GM23338 (cell line): ENCODE data around the gene HP. TPM values are rescaled to one million over a fixed set of nuclear protein-coding genes. Genes with fewer than 3 reads are reported as not detected.

Source experiments
- ATAC-seq: fragments of 200-7000 bp; cut with Tn5 transposase; 3 replicates; pipeline ENCODE4 v1.9.1; 2020
- DNase-seq: peaks from one replicate; pipeline ENCODE4 v3.0.0-alpha.2; 2015; ENCODE audit warnings: low spot score
- H2AFZ ChIP-seq: fragments of 200-600 bp; sonication (generic); 2 replicates; pipeline ENCODE4 v1.8.0; 2016; ENCODE audit warnings: antibody characterized with exemption, mild to moderate bottlenecking, moderate library complexity
- H3F3A ChIP-seq: fragments of 200-600 bp; sonication (generic); replicated peaks from 2 replicates; pipeline ENCODE4 v1.8.0; 2017; ENCODE audit warnings: antibody characterized with exemption, mixed run types, low read depth
- H3K27ac ChIP-seq: fragments of 200-600 bp; sonication (generic); 2 replicates; pipeline ENCODE4 v1.6.1; 2016; ENCODE audit warnings: low read depth
- H3K27me3 ChIP-seq: fragments of 200-600 bp; sonication (generic); 2 replicates; pipeline ENCODE4 v1.8.0; 2016; ENCODE audit warnings: mild to moderate bottlenecking, mixed run types, moderate library complexity; ENCODE audit not compliant: insufficient read depth
- H3K36me3 ChIP-seq: fragments of 200-600 bp; sonication (generic); 2 replicates; pipeline ENCODE4 v1.8.0; 2016; ENCODE audit warnings: mild to moderate bottlenecking; ENCODE audit not compliant: insufficient read depth
- H3K4me1 ChIP-seq: fragments of 200-600 bp; sonication (generic); 2 replicates; pipeline ENCODE4 v1.8.0; 2016; ENCODE audit warnings: mild to moderate bottlenecking, moderate library complexity; ENCODE audit not compliant: insufficient read depth
- H3K4me2 ChIP-seq: fragments of 200-600 bp; sonication (generic); 2 replicates; pipeline ENCODE4 v1.7.1; 2017; ENCODE audit warnings: mixed run types
- H3K4me3 ChIP-seq: fragments of 200-600 bp; sonication (generic); 2 replicates; pipeline ENCODE4 v1.6.1; 2016; ENCODE audit warnings: mixed run types
- H3K79me2 ChIP-seq: fragments of 200-600 bp; sonication (generic); replicated peaks from 2 replicates; pipeline ENCODE4 v1.8.0; 2017; ENCODE audit warnings: mild to moderate bottlenecking; ENCODE audit not compliant: insufficient read depth
- H3K9me2 ChIP-seq: fragments of 200-600 bp; sonication (generic); 2 replicates; pipeline ENCODE4 v1.8.0; 2017; ENCODE audit not compliant: insufficient read depth
- H4K20me1 ChIP-seq: fragments of 200-600 bp; sonication (generic); replicated peaks from 2 replicates; pipeline ENCODE4 v1.8.0; 2017; ENCODE audit warnings: mild to moderate bottlenecking; ENCODE audit not compliant: insufficient read depth
- H3K27ac Mint-ChIP-seq: 2 replicates; pipeline ENCODE4 v1.8.0; 2020; ENCODE audit warnings: inconsistent platforms, mild to moderate bottlenecking, moderate library complexity, mixed read lengths
- H3K27me3 Mint-ChIP-seq: 3 replicates; pipeline ENCODE4 v1.8.0; 2022; ENCODE audit warnings: low read depth, mild to moderate bottlenecking, moderate library complexity, mixed read lengths, inconsistent platforms; ENCODE audit not compliant: insufficient read depth, poor library complexity
- H3K36me3 Mint-ChIP-seq: 3 replicates; pipeline ENCODE4 v1.8.0; 2021; ENCODE audit warnings: low read depth, mild to moderate bottlenecking, inconsistent platforms, moderate library complexity, mixed read lengths
- H3K4me1 Mint-ChIP-seq: 3 replicates; pipeline ENCODE4 v1.8.0; 2020; ENCODE audit warnings: mild to moderate bottlenecking, inconsistent platforms, mixed read lengths
- H3K4me3 Mint-ChIP-seq: 3 replicates; pipeline ENCODE4 v1.8.0; 2021; ENCODE audit warnings: moderate library complexity, mild to moderate bottlenecking, inconsistent platforms, mixed read lengths
- H3K9me3 Mint-ChIP-seq: 3 replicates; pipeline ENCODE4 v1.8.0; 2020; ENCODE audit warnings: moderate library complexity, mild to moderate bottlenecking, inconsistent platforms, mixed read lengths
- CREB1 ChIP-seq: fragments of 250-450 bp; sonication (Bioruptor Pico); IDR thresholded peaks from 2 replicates; pipeline ENCODE4 v1.5.0; 2020; ENCODE audit warnings: low read depth, mild to moderate bottlenecking, moderate library complexity
- CTCF ChIP-seq, 2 experiments: fragments of 200-600 bp in 1 of 2; sonication (generic) in 1 of 2; conservative IDR thresholded peaks; 2 replicates each; pipeline versions ENCODE4 v1.5.1 to v1.6.1; 2016 to 2017; ENCODE audit warnings: antibody characterized with exemption in 2 of 2, low read depth in 2 of 2, mild to moderate bottlenecking in 2 of 2, moderate library complexity in 1 of 2
- ETS1 ChIP-seq: IDR thresholded peaks from 2 replicates; pipeline ENCODE4 v1.6.1; 2016; ENCODE audit warnings: antibody characterized with exemption
- EZH2 ChIP-seq: fragments of 200-600 bp; sonication (generic); IDR thresholded peaks from one replicate; pipeline ENCODE4 v1.8.0; 2017; ENCODE audit warnings: antibody characterized with exemption, mild to moderate bottlenecking, low read depth; ENCODE audit not compliant: unreplicated experiment
- EZH2phosphoT487 ChIP-seq: fragments of 200-600 bp; sonication (generic); IDR thresholded peaks from one replicate; pipeline ENCODE4 v1.8.1; 2018; ENCODE audit warnings: antibody characterized with exemption; ENCODE audit not compliant: unreplicated experiment
- JUNB ChIP-seq: IDR thresholded peaks from one replicate; pipeline ENCODE4 v1.6.1; 2016; ENCODE audit warnings: antibody characterized with exemption; ENCODE audit not compliant: unreplicated experiment
- NANOG ChIP-seq: IDR thresholded peaks from 2 replicates; pipeline ENCODE4 v1.6.1; 2016; ENCODE audit warnings: antibody characterized with exemption, borderline replicate concordance
- POLR2AphosphoS5 ChIP-seq: IDR thresholded peaks from 2 replicates; pipeline ENCODE4 v1.6.1; 2016; ENCODE audit warnings: antibody characterized with exemption, low read depth
- REST ChIP-seq: IDR thresholded peaks from one replicate; pipeline ENCODE4 v1.6.1; 2018; ENCODE audit warnings: antibody characterized with exemption; ENCODE audit not compliant: unreplicated experiment
- STAT1 ChIP-seq: IDR thresholded peaks from one replicate; pipeline ENCODE4 v1.6.1; 2016; ENCODE audit warnings: antibody characterized with exemption; ENCODE audit not compliant: unreplicated experiment
- ZNF114 ChIP-seq: fragments of 250-450 bp; sonication (Bioruptor Pico); IDR thresholded peaks from 2 replicates; pipeline ENCODE4 v1.5.0; 2020; ENCODE audit warnings: mild to moderate bottlenecking, moderate library complexity
- ZNF331 ChIP-seq: fragments of 250-450 bp; sonication (Bioruptor Pico); IDR thresholded peaks from 2 replicates; pipeline ENCODE4 v1.5.0; 2020; ENCODE audit warnings: low read depth, mild to moderate bottlenecking, moderate library complexity
- ZNF462 ChIP-seq: fragments of 250-450 bp; sonication (Bioruptor Pico); IDR thresholded peaks from 2 replicates; pipeline ENCODE4 v1.5.0; 2020; ENCODE audit warnings: mild to moderate bottlenecking, moderate library complexity
- polyA plus RNA-seq: library from polyadenylated mRNA; unstranded; fragments of >200 nt; fragmentation: Nextera tagmentation; extraction: Ambion mirVana; gene quantifications from 2 replicates; pipeline ENCODE4 v1.2.1, GENCODE V29; 2016
- total RNA-seq: library from RNA; depleted of rRNA; stranded (reverse); fragments of >200 nt; shearing (Covaris generic); gene quantifications from 2 replicates; pipeline ENCODE4 v1.2.3, GENCODE V29; 2014

HP gene
- total and polyA plus RNA-seq, 2 experiments from 2014 or later: 0.26 TPM; not detected in 1

- Mint-ChIP-seq H3K27me3 (peaks cover 3% of the 10 kb centered on the region), H3K27ac (no peak overlapping the region), H3K4me1 (no peaks in the 10 kb centered on the region), H3K4me3 (no peak overlapping the region), H3K9me3 (peaks cover 4% of the 10 kb centered on the region), H3K36me3 (no peaks in the 10 kb centered on the region)
- no peaks in the 10 kb centered on the region for H3K9me2 ChIP-seq
- no peaks in the 10 kb centered on the region for H3K36me3 ChIP-seq
- no peaks in the 10 kb centered on the region for H3K4me1 ChIP-seq
- no peak overlapping the region for H3K4me3 ChIP-seq
- TF ChIP-seq NANOG (no peak), ZNF114 (CRISPR knock-in tag) (no peak), EZH2phosphoT487 (no peak), ZNF462 (CRISPR knock-in tag) (no peak), CTCF (conservative IDR thresholded peaks at IDR 0.05; ENCODE audit: low read depth in 2 of 2) (no peak), STAT1 (no peak), EZH2 (no peak), ZNF331 (CRISPR knock-in tag) (no peak), REST (no peak), JUNB (no peak), POLR2AphosphoS5 (no peak), CREB1 (CRISPR knock-in tag) (no peak), ETS1 (no peak)
- no peaks in the 10 kb centered on the region for H3K79me2 ChIP-seq
- H3K27ac ChIP-seq: no peak overlapping the region
- no peaks in the 10 kb centered on the region for H4K20me1 ChIP-seq
- no peaks in the 10 kb centered on the region for H3K27me3 ChIP-seq
- ATAC-seq: no peak
- H3F3A ChIP-seq: no peaks in the 10 kb centered on the region
- H3K4me2 ChIP-seq: no peak overlapping the region
- H2AFZ ChIP-seq: no peak overlapping the region
- no peak for DNase-seq
Measured at GRCh38 chr16:72064361-72064894, 10.1 kb downstream of the HP start.
